Measurements from ENCODE around the gene ZBTB42.

The ZBTB42 gene

GRCh38 chr14:104852280-104852663, 51.4 kb downstream of the ZBTB42 start:
- no peak overlapping the region for H3K4me3 Mint-ChIP-seq
- no peaks in the 10 kb centered on the region for H3K36me3 Mint-ChIP-seq
- peaks cover 2% of the 10 kb centered on the region for H3K27me3 Mint-ChIP-seq
- H3K27ac Mint-ChIP-seq, result no peak overlapping the region
- no peaks in the 10 kb centered on the region for H3K9me3 Mint-ChIP-seq
- H3K4me1 Mint-ChIP-seq, result no peaks in the 10 kb centered on the region
